GM19025 (cell line): ENCODE data around the gene HNRNPUL1.

Source experiments
- ATAC-seq: cut with Tn5 transposase; IDR thresholded peaks from one replicate; pipeline ENCODE4 v1.9.1; 2021; ENCODE audit warnings: mild to moderate bottlenecking, low read depth, moderate library complexity; ENCODE audit not compliant: unreplicated experiment

HNRNPUL1 gene

DNA sequence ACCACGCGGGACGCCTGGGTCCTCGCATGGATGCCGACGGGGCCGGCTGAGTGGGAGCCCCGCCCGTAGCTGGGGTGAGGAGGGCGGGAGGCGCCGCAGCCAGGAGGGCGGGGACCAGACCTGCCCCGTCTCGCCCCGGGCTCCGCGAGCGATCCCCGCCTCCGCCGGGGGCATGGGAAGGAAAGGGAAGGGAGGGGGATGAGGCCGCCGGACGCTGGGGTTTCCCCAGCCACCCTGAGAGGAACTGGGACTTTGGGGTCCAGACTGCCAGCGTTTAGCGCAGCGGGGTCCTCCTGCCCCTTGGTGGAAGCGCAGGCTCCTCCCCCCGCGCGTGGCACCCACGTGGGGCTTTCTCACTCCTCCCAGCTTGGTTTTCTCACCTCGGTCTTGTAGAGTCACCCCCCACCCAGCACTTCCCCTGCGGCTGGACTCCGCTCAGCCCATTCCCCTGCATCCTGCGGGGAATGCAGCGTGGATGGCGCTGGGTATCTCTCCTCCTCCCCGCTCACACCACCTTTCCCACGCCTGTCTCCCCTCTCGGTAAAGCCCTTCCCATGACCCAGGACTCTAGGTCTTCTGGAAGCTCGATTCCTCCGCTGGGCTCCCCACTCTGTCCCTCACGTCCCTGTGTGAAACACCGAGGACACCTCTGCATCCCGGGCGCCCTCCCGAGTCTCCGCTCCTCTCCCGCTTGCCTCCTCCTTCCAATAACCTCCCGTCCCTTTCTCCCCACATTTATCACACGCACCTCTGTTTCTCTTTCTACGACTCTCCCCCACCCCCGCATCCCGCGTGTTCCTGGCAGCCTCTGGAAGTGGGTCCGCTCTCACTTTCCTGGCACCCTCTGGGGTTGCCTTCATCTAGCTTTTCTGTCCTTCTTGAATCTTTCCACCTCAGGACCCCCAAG is 87.4 kb downstream of the HNRNPUL1 start:
- ATAC-seq, result peak; percentile 47

DNA sequence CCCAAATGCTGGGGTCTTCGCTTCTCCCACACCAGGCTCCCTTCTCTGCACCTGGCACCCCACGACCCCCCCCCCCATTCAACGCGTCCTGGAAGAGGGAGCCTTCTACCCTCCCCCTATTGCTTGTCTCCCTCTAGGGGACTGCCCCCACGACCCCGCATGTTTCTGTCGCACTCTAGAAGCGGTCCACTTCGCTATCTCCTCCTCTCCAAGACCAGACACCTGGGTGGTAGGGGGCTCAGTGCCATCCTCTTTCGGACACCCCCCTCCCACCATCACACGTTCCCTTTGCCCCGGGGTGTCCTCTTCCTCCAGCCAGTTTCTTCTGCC is 88.1 kb downstream of the HNRNPUL1 start:
- ATAC-seq, result no peak

DNA sequence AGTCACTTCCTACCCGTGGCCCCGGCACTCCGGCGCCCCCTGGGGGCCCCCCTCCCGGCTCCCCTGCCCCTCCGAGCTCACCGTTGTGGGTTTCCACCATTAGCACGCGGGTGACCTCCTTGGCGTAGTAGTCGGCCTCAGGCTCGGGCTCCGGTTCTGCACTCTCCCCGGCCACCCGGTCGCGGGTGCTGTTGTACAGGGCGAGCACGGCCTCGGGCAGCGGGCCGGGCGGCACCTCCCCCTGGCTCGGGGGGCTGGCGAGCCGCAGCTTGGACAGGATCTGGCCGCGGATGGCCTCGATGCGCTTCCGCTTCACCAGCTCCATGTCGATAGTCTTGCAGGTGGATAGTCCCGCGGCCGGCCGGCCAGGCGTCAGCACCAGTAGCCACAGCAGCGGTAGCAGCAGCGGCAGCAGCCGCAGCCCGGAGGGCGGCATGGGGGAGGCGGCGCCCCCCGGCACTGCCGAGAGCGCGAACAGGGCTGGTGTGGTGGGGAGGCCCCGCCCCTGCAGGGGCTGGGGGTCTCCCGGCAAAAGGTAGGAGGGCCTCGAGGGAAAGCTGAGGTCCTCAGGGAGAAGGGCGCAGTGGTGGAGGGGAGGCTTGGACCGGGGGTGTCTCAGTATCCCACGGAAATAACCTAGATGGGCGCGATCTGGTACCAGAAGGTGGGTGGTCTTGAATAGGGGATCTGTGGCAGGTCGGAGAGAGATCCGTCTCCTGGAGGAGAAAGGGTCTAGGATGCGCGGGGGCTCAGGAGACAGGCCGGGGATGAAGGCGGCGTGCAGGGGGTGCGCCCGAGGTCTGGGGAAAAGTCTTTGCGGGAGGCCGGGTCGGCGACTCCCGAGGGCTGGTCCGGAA is 88.7 kb downstream of the HNRNPUL1 start:
- ATAC-seq, result no peak

DNA sequence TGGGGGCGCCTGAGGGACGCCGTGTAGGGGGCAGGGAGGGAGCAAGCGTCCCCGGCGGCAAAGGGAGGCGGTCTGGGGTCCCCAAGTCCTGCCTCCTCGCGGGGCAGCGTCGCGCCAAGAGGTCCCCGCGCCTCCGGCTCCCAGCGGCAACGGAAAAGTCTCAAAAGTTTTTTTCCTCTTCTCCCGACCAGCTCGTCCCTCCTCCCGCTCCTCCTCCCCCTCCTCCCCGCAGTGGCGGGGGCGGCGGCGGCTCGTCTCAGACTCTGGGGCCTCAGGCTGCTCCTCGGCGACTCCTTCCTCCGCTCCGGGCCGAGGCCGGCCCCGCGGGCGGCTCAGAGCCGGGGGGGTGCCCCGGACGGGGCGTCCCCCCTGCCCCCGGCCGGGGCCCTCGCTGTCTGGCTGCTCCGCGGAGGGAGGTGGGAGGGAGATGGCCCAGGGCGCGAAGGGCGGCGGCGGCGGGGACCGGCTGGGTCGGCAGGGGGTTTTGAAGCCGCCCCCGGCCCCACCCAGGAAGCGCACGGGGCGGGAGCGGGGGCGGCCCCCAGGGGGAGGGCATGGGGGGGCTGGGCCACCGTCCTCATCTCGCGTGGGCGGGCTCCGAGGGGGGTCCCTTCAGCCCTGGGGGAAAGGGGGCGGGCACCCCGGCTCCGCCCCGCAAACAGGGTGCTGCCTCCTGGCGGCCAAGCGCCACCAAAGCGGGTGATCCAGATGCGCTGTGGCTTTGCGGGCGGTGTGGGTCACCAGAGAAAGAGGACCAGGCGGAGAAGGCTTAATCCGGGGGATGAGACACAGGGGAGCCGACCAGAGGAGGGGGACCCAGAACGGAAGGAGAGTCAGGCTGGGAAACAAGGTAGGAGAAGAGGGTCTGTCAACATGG is 89.5 kb downstream of the HNRNPUL1 start, which contains the start of gene TGFB1:
TSS of gene TGFB1 (minus strand) at position 457 of the 877 bp plus-strand sequence. CDS start 878 bp downstream, outside the sequence.
- no peak for ATAC-seq

DNA sequence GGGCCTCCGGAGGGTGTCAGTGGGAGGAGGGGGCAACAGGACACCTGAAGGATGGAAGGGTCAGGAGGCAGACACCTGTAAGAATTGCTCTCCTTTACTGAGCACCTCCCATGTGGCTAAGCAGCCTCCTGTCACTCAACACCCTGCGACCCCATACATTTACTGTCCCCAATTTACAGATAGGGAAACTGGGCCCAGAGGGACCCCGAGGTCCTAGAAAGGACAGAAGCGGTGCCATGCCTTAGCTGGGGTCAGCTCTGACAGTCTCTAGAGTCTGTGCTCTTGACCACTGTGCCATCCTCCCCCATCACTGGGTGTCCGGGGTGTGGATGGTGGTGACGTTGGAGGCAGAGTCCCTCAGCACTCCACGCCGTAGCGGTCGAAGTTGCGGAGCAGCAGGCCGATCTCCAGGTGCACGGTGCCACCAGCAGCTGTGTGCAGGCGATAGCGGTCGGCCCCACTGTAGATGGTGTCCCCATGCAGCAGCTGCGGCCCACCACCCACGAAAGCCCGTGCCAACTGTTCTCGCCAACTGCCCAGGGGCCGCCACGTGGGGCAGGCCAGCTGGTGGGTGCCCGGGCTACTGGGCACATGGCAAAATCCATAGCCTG is 90.3 kb downstream of the HNRNPUL1 start:
- ATAC-seq, result no peak

DNA sequence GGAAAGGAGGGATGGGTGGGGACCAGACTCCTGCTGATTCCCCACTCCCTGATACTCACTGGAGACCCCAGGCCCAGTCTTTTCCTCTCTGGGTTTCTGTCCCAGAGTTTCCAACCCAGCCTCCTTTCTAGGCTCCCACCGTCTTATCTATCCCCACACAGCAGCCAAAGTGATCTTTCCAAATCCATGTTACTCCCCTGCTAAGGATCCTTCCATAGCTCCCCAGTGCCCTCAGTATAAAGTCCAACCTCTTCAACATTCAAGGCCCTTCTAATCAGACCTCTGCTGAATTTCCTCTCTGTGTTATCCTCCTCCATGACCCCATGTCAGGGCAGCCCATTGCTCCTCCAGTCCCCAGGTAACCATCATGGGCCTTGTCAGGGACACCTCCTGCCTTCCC is 90.9 kb downstream of the HNRNPUL1 start:
- no peak for ATAC-seq

DNA sequence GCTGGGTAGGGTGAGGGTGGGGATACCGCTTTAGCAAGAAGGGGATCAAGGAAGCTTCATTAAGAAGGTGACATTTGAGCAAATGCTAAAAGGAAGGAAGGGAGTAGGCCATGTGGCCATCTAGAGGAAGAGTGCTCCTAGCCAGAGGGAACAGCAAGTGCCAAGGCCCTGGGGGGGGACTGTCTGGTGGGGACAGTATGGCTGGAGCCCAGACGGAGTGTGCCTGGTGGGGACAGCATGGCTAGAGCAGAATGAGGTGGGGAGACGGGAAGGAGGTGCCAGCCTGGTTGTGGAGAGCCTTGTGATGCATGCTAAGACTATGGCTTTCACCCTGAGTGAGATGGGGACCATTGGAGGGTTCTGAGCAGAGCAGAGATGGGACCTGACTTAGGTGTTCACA is 91.6 kb downstream of the HNRNPUL1 start:
- no peak for ATAC-seq

DNA sequence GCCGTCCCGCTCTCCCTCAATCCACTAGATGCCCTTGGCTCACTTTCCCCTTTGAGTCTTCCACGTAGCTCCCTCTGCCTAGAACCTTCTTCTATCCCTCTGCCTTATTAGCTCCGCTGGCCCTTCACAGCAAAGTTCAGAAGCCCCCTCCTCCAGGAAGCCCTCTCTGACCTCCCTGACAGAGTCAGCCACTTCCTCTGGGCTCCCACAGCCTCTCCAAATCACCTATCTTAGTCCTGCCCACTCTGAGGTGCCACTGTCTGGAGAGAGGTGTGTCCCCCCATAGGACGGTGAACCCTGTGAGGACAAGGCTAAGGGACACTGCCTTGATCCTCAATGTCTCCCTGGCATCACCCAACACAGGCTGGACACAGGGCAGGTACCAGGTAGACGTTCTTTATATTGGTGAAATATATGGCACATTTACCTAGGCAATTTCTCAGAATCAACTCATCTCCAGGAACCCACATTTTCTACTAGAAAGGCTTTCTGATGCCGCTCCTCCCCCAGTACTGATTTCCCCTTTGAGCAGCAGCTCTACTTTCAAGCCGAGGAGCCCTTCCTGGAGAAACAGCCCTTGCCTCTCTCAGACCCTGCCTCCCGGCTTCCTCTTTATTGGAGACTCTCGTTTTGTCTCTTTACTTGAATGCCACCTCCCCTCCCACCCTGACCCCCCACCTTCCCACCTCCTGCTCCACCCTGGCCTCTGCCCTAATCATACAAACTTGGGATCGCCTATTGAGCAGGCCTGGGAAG is 93.0 kb downstream of the HNRNPUL1 start:
- ATAC-seq, result no peak
